Transverse colon (tissue), 4 donors: ENCODE results near the gene PLAAT1. TPM values are rescaled to one million over a fixed set of nuclear protein-coding genes. Genes with fewer than 3 reads are reported as not detected.

ENCODE experiments used
- total RNA-seq, 4 donors: library from RNA; depleted of rRNA; stranded (reverse); fragments of >200 nt; gene quantifications; one replicate each; pipeline ENCODE4 v1.1.0, GENCODE V29; 2016

Gene PLAAT1
- total RNA-seq, 4 donors from 2014 or later: not detected

Other genes with a start within 250 kb of the PLAAT1 start
- not detected for gene ATP13A5, start 137.5 kb downstream of the PLAAT1 start, total RNA-seq